Keratinocyte (primary cell): ENCODE data around the gene CPAMD8.

Experiments
- EZH2 ChIP-seq: IDR thresholded peaks from one replicate; pipeline ENCODE4 v1.6.1; 2012; ENCODE audit warnings: inconsistent platforms, mild to moderate bottlenecking, low read length, moderate library complexity
- TF ChIP-seq, protein P1 (sequence below), 3 experiments: IDR thresholded peaks in 1 of 3; conservative IDR thresholded peaks in 1 of 3; optimal IDR thresholded peaks in 1 of 3; 2 replicates in 2 of 3; 3 replicates in 1 of 3; pipeline versions ENCODE3 to v1.5.1; 2011; ENCODE audit warnings: low read length in 3 of 3, mild to moderate bottlenecking in 3 of 3, moderate library complexity in 2 of 3, control low read depth in 1 of 3, inconsistent platforms in 1 of 3; ENCODE audit not compliant: insufficient read depth in 2 of 3; ENCODE audit errors: extremely low read depth in 1 of 3

DNA sequence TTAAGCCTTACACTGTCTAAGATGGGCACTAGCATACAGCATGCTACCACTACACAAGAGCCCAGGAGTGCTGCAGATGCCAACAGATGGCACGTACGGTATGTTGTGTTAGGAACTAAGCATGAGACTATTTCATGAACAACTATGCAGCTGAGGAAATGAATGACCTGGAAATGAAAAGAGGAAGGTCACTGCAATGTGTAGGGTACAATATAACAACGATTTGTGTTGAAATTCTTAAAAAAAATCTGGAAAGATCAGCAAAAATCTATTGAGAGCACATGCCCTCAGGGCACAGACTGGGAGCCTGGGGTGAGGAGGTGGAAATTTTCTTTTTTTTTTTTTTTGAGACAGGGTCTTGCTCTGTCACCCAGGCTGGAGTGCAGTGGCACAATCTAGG, 34.2 kb upstream of the CPAMD8 start:
- TF ChIP-seq, protein P1, sequence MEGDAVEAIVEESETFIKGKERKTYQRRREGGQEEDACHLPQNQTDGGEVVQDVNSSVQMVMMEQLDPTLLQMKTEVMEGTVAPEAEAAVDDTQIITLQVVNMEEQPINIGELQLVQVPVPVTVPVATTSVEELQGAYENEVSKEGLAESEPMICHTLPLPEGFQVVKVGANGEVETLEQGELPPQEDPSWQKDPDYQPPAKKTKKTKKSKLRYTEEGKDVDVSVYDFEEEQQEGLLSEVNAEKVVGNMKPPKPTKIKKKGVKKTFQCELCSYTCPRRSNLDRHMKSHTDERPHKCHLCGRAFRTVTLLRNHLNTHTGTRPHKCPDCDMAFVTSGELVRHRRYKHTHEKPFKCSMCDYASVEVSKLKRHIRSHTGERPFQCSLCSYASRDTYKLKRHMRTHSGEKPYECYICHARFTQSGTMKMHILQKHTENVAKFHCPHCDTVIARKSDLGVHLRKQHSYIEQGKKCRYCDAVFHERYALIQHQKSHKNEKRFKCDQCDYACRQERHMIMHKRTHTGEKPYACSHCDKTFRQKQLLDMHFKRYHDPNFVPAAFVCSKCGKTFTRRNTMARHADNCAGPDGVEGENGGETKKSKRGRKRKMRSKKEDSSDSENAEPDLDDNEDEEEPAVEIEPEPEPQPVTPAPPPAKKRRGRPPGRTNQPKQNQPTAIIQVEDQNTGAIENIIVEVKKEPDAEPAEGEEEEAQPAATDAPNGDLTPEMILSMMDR (optimal IDR thresholded peaks at IDR 0.05 in 1 of 3, IDR thresholded peaks at IDR 0.05 in 1 of 3, conservative IDR thresholded peaks at IDR 0.05 in 1 of 3; ENCODE audit: extremely low read depth in 1 of 3, insufficient read depth in 2 of 3, low read length in 3 of 3) = no peak
- no peak for TF ChIP-seq EZH2
